ENCODE measurements around the gene CFAP299. TPM values are rescaled to one million over a fixed set of nuclear protein-coding genes. Genes with fewer than 3 reads are reported as not detected.
"Not testable (repeated sequence)": the region's sequence is repeated elsewhere in the genome, so short reads cannot be mapped to it uniquely, and the experiment has no call there.

CFAP299 gene
- total RNA-seq, 1 donor from 2014 or later, result not detected

DNA sequence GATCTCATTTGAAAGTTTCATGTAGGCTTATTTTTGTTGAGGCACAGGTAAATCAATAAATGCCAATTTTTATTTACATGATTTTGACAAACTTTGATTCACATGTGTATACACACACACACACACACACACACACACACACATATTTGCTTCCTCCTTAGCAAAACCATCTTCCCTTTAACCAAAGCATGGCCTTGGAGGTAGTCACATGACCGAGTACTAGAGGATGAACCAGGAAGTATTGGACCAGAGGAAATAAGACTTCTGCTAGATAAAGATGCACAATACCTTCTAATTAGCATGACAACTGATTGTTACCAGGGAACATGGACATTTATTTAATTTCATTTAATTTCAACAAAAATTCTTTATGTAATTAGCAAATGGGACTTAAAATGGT is 23.4 kb upstream of the CFAP299 start:
- Mint-ChIP-seq H3K4me1 (ENCODE audit: unreplicated experiment) (no peaks in the 10 kb centered on the region), H3K36me3 (ENCODE audit: low read depth, unreplicated experiment) (no peaks in the 10 kb centered on the region), H3K4me3 (ENCODE audit: unreplicated experiment) (no peak overlapping the region), H3K27me3 (ENCODE audit: unreplicated experiment) (peaks cover 1% of the 10 kb centered on the region), H3K27ac (ENCODE audit: unreplicated experiment) (no peak overlapping the region), H3K9me3 (ENCODE audit: unreplicated experiment) (no peaks in the 10 kb centered on the region)
- no peak for DNase-seq (ENCODE audit: low spot score)
- TF ChIP-seq, protein P1, sequence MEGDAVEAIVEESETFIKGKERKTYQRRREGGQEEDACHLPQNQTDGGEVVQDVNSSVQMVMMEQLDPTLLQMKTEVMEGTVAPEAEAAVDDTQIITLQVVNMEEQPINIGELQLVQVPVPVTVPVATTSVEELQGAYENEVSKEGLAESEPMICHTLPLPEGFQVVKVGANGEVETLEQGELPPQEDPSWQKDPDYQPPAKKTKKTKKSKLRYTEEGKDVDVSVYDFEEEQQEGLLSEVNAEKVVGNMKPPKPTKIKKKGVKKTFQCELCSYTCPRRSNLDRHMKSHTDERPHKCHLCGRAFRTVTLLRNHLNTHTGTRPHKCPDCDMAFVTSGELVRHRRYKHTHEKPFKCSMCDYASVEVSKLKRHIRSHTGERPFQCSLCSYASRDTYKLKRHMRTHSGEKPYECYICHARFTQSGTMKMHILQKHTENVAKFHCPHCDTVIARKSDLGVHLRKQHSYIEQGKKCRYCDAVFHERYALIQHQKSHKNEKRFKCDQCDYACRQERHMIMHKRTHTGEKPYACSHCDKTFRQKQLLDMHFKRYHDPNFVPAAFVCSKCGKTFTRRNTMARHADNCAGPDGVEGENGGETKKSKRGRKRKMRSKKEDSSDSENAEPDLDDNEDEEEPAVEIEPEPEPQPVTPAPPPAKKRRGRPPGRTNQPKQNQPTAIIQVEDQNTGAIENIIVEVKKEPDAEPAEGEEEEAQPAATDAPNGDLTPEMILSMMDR (IDR thresholded peaks at IDR 0.05; ENCODE audit: unreplicated experiment), result no peak

GRCh38 chr4:80313627-80314026 is 21.9 kb upstream of the CFAP299 start:
- no peak overlapping the region for H3K27ac Mint-ChIP-seq (ENCODE audit: unreplicated experiment)
- peaks cover 1% of the 10 kb centered on the region for H3K27me3 Mint-ChIP-seq (ENCODE audit: unreplicated experiment)
- no peaks in the 10 kb centered on the region for H3K9me3 Mint-ChIP-seq (ENCODE audit: unreplicated experiment)
- no peaks in the 10 kb centered on the region for H3K4me1 Mint-ChIP-seq (ENCODE audit: unreplicated experiment)
- DNase-seq (ENCODE audit: low spot score), result no peak
- no peak overlapping the region for H3K4me3 Mint-ChIP-seq (ENCODE audit: unreplicated experiment)
- H3K36me3 Mint-ChIP-seq (ENCODE audit: low read depth, unreplicated experiment), result no peaks in the 10 kb centered on the region
- TF ChIP-seq, protein P1 (IDR thresholded peaks at IDR 0.05; ENCODE audit: unreplicated experiment), result no peak

- H3K36me3 Mint-ChIP-seq (ENCODE audit: low read depth, unreplicated experiment); H3K4me1 Mint-ChIP-seq (ENCODE audit: unreplicated experiment); H3K4me3 Mint-ChIP-seq (ENCODE audit: unreplicated experiment); H3K9me3 Mint-ChIP-seq (ENCODE audit: unreplicated experiment); H3K27ac Mint-ChIP-seq (ENCODE audit: unreplicated experiment); DNase-seq (ENCODE audit: low spot score); H3K27me3 Mint-ChIP-seq (ENCODE audit: unreplicated experiment): not testable (repeated sequence)
Measured at GRCh38 chr4:80315848-80316247, 19.7 kb upstream of the CFAP299 start.

DNA sequence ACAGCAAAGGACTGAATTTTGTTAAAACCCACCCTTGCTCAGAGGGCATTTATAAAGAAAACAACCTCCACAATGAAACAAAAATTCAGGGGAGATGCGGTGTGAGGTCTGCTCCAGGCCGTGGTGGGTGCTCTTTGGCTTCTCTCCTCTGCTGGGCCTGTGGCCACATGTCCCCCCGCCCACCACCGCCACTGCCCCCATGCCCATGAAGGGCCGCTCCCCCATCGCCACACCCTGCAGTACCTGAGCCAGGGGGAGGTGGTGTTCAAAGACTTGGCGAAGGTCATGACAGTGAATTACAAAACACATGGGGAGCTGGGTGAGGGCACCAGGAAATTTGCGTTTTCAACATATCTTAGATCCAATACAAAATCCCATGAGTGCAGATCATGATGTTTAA is 14.2 kb upstream of the CFAP299 start:
- H3K27me3 Mint-ChIP-seq (ENCODE audit: unreplicated experiment), result peaks cover 3% of the 10 kb centered on the region
- H3K36me3 Mint-ChIP-seq (ENCODE audit: low read depth, unreplicated experiment), result no peaks in the 10 kb centered on the region

DNA sequence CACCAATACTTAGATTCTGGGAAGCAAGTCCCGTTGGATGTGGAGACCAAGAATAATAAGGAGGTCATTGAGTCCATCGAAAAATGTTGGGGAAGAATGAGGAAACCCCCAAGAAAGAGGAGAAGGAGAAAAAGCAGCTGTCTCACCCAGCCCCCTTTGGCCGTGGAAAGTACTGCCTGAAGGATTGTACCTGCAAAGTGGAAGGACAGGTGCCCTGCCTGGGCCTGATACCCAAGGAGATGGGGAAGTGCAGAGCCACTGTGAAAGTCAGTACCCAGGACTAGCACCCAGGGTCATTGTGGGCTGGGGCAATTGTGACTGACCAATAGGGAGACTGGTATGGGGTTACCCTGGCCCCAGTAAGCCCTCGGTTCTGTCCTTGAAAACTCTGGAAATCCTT is 13.8 kb upstream of the CFAP299 start:
- no peak for DNase-seq (ENCODE audit: low spot score)
- H3K4me1 Mint-ChIP-seq (ENCODE audit: unreplicated experiment), result no peaks in the 10 kb centered on the region
- H3K9me3 Mint-ChIP-seq (ENCODE audit: unreplicated experiment), result no peaks in the 10 kb centered on the region
- H3K4me3 Mint-ChIP-seq (ENCODE audit: unreplicated experiment), result no peak overlapping the region
- peaks cover 3% of the 10 kb centered on the region for H3K27me3 Mint-ChIP-seq (ENCODE audit: unreplicated experiment)
- H3K36me3 Mint-ChIP-seq (ENCODE audit: low read depth, unreplicated experiment), result no peaks in the 10 kb centered on the region
- TF ChIP-seq, protein P1 (IDR thresholded peaks at IDR 0.05; ENCODE audit: unreplicated experiment), result peak; percentile 38
- no peak overlapping the region for H3K27ac Mint-ChIP-seq (ENCODE audit: unreplicated experiment)

More for the DNA sequence above, 14.2 kb upstream of the CFAP299 start:
- no peak for DNase-seq (ENCODE audit: low spot score)
- H3K4me1 Mint-ChIP-seq (ENCODE audit: unreplicated experiment), result no peaks in the 10 kb centered on the region
- TF ChIP-seq, protein P1 (IDR thresholded peaks at IDR 0.05; ENCODE audit: unreplicated experiment), result no peak
- no peak overlapping the region for H3K4me3 Mint-ChIP-seq (ENCODE audit: unreplicated experiment)
- no peaks in the 10 kb centered on the region for H3K9me3 Mint-ChIP-seq (ENCODE audit: unreplicated experiment)
- H3K27ac Mint-ChIP-seq (ENCODE audit: unreplicated experiment), result no peak overlapping the region

DNA sequence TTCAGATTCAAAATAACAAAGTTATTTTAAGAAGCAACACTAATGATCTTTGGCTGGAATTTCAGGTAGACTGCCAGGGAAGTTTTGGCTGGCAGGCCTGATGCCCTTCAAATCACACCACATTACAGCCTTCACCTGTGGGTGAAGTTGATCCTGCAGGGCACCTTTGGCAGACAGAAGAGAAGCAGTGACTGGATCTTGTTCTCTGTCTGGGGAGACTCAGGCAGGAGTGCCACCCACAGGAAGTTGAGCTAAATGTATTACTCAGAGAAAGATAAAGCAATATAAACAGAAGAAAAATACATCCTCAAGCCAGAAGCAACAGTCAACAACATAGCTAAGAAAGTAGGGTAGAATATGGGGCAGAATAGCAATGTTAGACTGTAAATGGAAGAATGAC is 12.8 kb upstream of the CFAP299 start:
- Mint-ChIP-seq H3K4me1 (ENCODE audit: unreplicated experiment) (no peaks in the 10 kb centered on the region), H3K27me3 (ENCODE audit: unreplicated experiment) (peaks cover 3% of the 10 kb centered on the region), H3K9me3 (ENCODE audit: unreplicated experiment) (no peaks in the 10 kb centered on the region), H3K27ac (ENCODE audit: unreplicated experiment) (no peak overlapping the region), H3K36me3 (ENCODE audit: low read depth, unreplicated experiment) (no peaks in the 10 kb centered on the region), H3K4me3 (ENCODE audit: unreplicated experiment) (no peak overlapping the region)
- DNase-seq (ENCODE audit: low spot score), result no peak
- TF ChIP-seq, protein P1 (IDR thresholded peaks at IDR 0.05; ENCODE audit: unreplicated experiment), result no peak

All from endothelial cell (in vitro differentiated cells).